Posterior vena cava (tissue), 2 donors: ENCODE measurements around the gene PCSK2. TPM values are rescaled to one million over a fixed set of nuclear protein-coding genes. Genes with fewer than 3 reads are reported as not detected.

Source experiments
- DNase-seq: peaks from one replicate; pipeline ENCODE4 v3.0.0-alpha.2; 2020; ENCODE audit warnings: low spot score
- intact Hi-C, 2 donors: fragments of 100-400 bp; cut with DNase I; formaldehyde crosslinking; loops; one replicate each; pipeline versions ENCODE4 v1.14.1 to v1.14.2; 2022 to 2023
- total RNA-seq, 2 donors: library from RNA; stranded (reverse); fragmentation: NEBNext Ultra II Directional; extraction: Animal tissue kit (Norgen Biotek cat#: 25700); gene quantifications; one replicate each; pipeline ENCODE4 v1.2.1, GENCODE V29; 2021
- donor health status: DM: yes; HTN: yes; CAD: no.
- donor health status: DM: yes; HTN: yes; CAD: no.

PCSK2 gene
- total RNA-seq, 2 donors from 2014 or later = 0.24 to 0.32 TPM

GRCh38 chr20:17320456-17320855 is 93.6 kb downstream of the PCSK2 start:
- DNase-seq = no peak
- intact Hi-C loops = no loop called here

GRCh38 chr20:17326096-17326495 is 99.3 kb downstream of the PCSK2 start:
- DNase-seq = no peak
- intact Hi-C loops = no loop called here

- intact Hi-C loops = no loop called here
- DNase-seq = no peak
Observed at GRCh38 chr20:17327185-17328148, 100.6 kb downstream of the PCSK2 start.

- no peak for DNase-seq
- intact Hi-C loops = no loop called here
Observed at GRCh38 chr20:17334932-17335331, 108.1 kb downstream of the PCSK2 start.

- no peak for DNase-seq
- intact Hi-C loops = no loop called here
Observed at GRCh38 chr20:17339000-17339399, 112.2 kb downstream of the PCSK2 start.

- DNase-seq = no peak
- intact Hi-C loops = no loop called here
Observed at GRCh38 chr20:17343091-17343490, 116.3 kb downstream of the PCSK2 start.

- intact Hi-C loops = no loop called here
Observed at GRCh38 chr20:17343656-17344452, 117.0 kb downstream of the PCSK2 start.

GRCh38 chr20:17344790-17345189 is 118.0 kb downstream of the PCSK2 start:
- DNase-seq = no peak
- intact Hi-C loops = no loop called here

More at GRCh38 chr20:17343656-17344452, 117.0 kb downstream of the PCSK2 start:
- DNase-seq = no peak

- DNase-seq = no peak
- intact Hi-C loops = no loop called here
Observed at GRCh38 chr20:17345321-17345720, 118.5 kb downstream of the PCSK2 start.

- DNase-seq = no peak
- intact Hi-C loops = no loop called here
Observed at GRCh38 chr20:17350321-17350720, 123.5 kb downstream of the PCSK2 start.

GRCh38 chr20:17357238-17357637 is 130.4 kb downstream of the PCSK2 start:
- intact Hi-C loops = no loop called here
- DNase-seq = no peak

GRCh38 chr20:17358854-17359253 is 132.0 kb downstream of the PCSK2 start:
- DNase-seq = no peak
- intact Hi-C loops = no loop called here

- no peak for DNase-seq
- intact Hi-C loops = no loop called here
Observed at GRCh38 chr20:17364681-17365080, 137.8 kb downstream of the PCSK2 start.

GRCh38 chr20:17365831-17366230 is 139.0 kb downstream of the PCSK2 start:
- intact Hi-C loops = no loop called here

GRCh38 chr20:17369506-17369905 is 142.7 kb downstream of the PCSK2 start:
- intact Hi-C loops = no loop called here
- no peak for DNase-seq

More at GRCh38 chr20:17365831-17366230, 139.0 kb downstream of the PCSK2 start:
- DNase-seq = no peak

- no peak for DNase-seq
- intact Hi-C loops = no loop called here
Observed at GRCh38 chr20:17372806-17373440, 146.1 kb downstream of the PCSK2 start.

GRCh38 chr20:17374086-17374485 is 147.2 kb downstream of the PCSK2 start:
- DNase-seq = no peak
- intact Hi-C loops = no loop called here

- intact Hi-C loops = no loop called here
- no peak for DNase-seq
Observed at GRCh38 chr20:17376031-17376430, 149.2 kb downstream of the PCSK2 start.

- no peak for DNase-seq
- intact Hi-C loops = no loop called here
Observed at GRCh38 chr20:17377231-17377630, 150.4 kb downstream of the PCSK2 start.

GRCh38 chr20:17379651-17380050 is 152.8 kb downstream of the PCSK2 start:
- intact Hi-C loops = no loop called here
- no peak for DNase-seq
